Rectal smooth muscle tissue (tissue), 1 donor: ENCODE measurements around the gene OR10H1.
A peak's percentile ranks its signal among the peaks of the same experiment; 100 is the strongest.
"Not testable (repeated sequence)": the region's sequence is repeated elsewhere in the genome, so short reads cannot be mapped to it uniquely, and the experiment has no call there.

Experiments used
- H3K27ac ChIP-seq: one replicate; pipeline ENCODE4 v1.7.0; 2013; ENCODE audit warnings: low read depth, low read length, inconsistent platforms
- H3K27me3 ChIP-seq: one replicate; pipeline ENCODE4 v1.7.0; 2013; ENCODE audit warnings: low read length; ENCODE audit not compliant: control insufficient read depth, insufficient read depth
- H3K36me3 ChIP-seq: one replicate; pipeline ENCODE4 v1.7.0; 2013; ENCODE audit warnings: low read length; ENCODE audit not compliant: control insufficient read depth, insufficient read depth
- H3K4me1 ChIP-seq: one replicate; pipeline ENCODE4 v1.7.0; 2013; ENCODE audit warnings: low read length; ENCODE audit not compliant: control insufficient read depth, insufficient read depth
- H3K4me3 ChIP-seq: one replicate; pipeline ENCODE4 v1.7.0; 2013; ENCODE audit warnings: low read length
- H3K9ac ChIP-seq: one replicate; pipeline ENCODE4 v1.7.0; 2013; ENCODE audit warnings: low read length

The OR10H1 gene

GRCh38 chr19:15813916-15814315 lies 1.5 kb downstream of the OR10H1 start:
- Histone ChIP-seq H3K4me1 (no peaks in the 10 kb centered on the region), H3K4me3 (no peak overlapping the region), H3K27ac (no peak overlapping the region), H3K27me3 (no peaks in the 10 kb centered on the region), H3K9ac (no peak overlapping the region), H3K36me3 (no peaks in the 10 kb centered on the region)

GRCh38 chr19:15812060-15812722 lies 3.3 kb downstream of the OR10H1 start:
- Histone ChIP-seq H3K4me1 (no peaks in the 10 kb centered on the region), H3K27me3 (no peaks in the 10 kb centered on the region), H3K4me3 (no peak overlapping the region), H3K9ac (no peak overlapping the region), H3K36me3 (no peaks in the 10 kb centered on the region), H3K27ac (no peak overlapping the region)

GRCh38 chr19:15811476-15811875 lies 4.0 kb downstream of the OR10H1 start:
- Histone ChIP-seq H3K4me1 (no peaks in the 10 kb centered on the region), H3K4me3 (no peak overlapping the region), H3K9ac (no peak overlapping the region), H3K27ac (no peak overlapping the region), H3K27me3 (no peaks in the 10 kb centered on the region), H3K36me3 (no peaks in the 10 kb centered on the region)

- Histone ChIP-seq H3K9ac (no peak overlapping the region), H3K27me3 (no peaks in the 10 kb centered on the region), H3K4me3 (no peak overlapping the region), H3K4me1 (no peaks in the 10 kb centered on the region), H3K27ac (no peak overlapping the region), H3K36me3 (no peaks in the 10 kb centered on the region)
These were observed 5.1 kb downstream of the OR10H1 start for GRCh38 chr19:15810335-15810734.

GRCh38 chr19:15794279-15794678 lies 21.2 kb downstream of the OR10H1 start:
- not testable (repeated sequence) for H3K27ac ChIP-seq, H3K36me3 ChIP-seq, H3K9ac ChIP-seq, H3K4me3 ChIP-seq, H3K27me3 ChIP-seq, H3K4me1 ChIP-seq

- Histone ChIP-seq H3K36me3 (no peaks in the 10 kb centered on the region), H3K4me1 (no peaks in the 10 kb centered on the region), H3K4me3 (no peak overlapping the region), H3K9ac (no peak overlapping the region), H3K27me3 (no peaks in the 10 kb centered on the region), H3K27ac (no peak overlapping the region)
These were observed 25.4 kb downstream of the OR10H1 start for GRCh38 chr19:15790096-15790495.

- Histone ChIP-seq H3K27me3 (no peaks in the 10 kb centered on the region), H3K4me3 (no peak overlapping the region), H3K27ac (no peak overlapping the region), H3K9ac (no peak overlapping the region), H3K4me1 (no peaks in the 10 kb centered on the region), H3K36me3 (no peaks in the 10 kb centered on the region)
These were observed 26.7 kb downstream of the OR10H1 start for GRCh38 chr19:15788594-15789270.

- Histone ChIP-seq H3K27me3 (no peaks in the 10 kb centered on the region), H3K27ac (no peak within 1 kb of the TSS), H3K4me3 (no peak within 1 kb of the TSS), H3K4me1 (no peaks in the 10 kb centered on the region), H3K9ac (no peak within 1 kb of the TSS), H3K36me3 (no peaks in the 10 kb centered on the region)
These were observed 27.8 kb downstream of the OR10H1 start, which contains the start of gene OR10H5 for GRCh38 chr19:15787611-15788155. Gene OR10H5 (plus strand): TSS chr19:15787661. CDS start chr19:15794049, 6,388 bp downstream.

- not testable (repeated sequence) for H3K9ac ChIP-seq, H3K4me3 ChIP-seq, H3K27me3 ChIP-seq, H3K27ac ChIP-seq, H3K36me3 ChIP-seq
- H3K4me1 ChIP-seq: peaks cover 12% of the 10 kb centered on the region
These were observed 32.6 kb downstream of the OR10H1 start for GRCh38 chr19:15782896-15783295.

- Histone ChIP-seq H3K9ac (no peak overlapping the region), H3K27ac (no peak overlapping the region), H3K4me1 (peaks cover 12% of the 10 kb centered on the region), H3K36me3 (no peaks in the 10 kb centered on the region), H3K27me3 (no peaks in the 10 kb centered on the region), H3K4me3 (no peak overlapping the region)
These were observed 33.3 kb downstream of the OR10H1 start for GRCh38 chr19:15782211-15782610.

GRCh38 chr19:15781661-15782060 lies 33.8 kb downstream of the OR10H1 start:
- no peak overlapping the region for H3K4me3 ChIP-seq
- H3K27ac ChIP-seq: no peak overlapping the region
- no peak overlapping the region for H3K9ac ChIP-seq
- H3K27me3 ChIP-seq: no peaks in the 10 kb centered on the region
- H3K4me1 ChIP-seq: peaks cover 12% of the 10 kb centered on the region
- H3K36me3 ChIP-seq: no peaks in the 10 kb centered on the region

- H3K27ac ChIP-seq: peak overlapping the region; percentile 70
- H3K27me3 ChIP-seq: no peaks in the 10 kb centered on the region
- H3K4me1 ChIP-seq: peaks cover 12% of the 10 kb centered on the region
- H3K36me3 ChIP-seq: no peaks in the 10 kb centered on the region
- no peak overlapping the region for H3K4me3 ChIP-seq
- H3K9ac ChIP-seq: no peak overlapping the region
These were observed 34.6 kb downstream of the OR10H1 start for GRCh38 chr19:15780610-15781418.
